ENCODE measurements around the gene TBC1D22A. TPM values are rescaled to one million over a fixed set of nuclear protein-coding genes. Genes with fewer than 3 reads are reported as not detected.

Gene TBC1D22A
- total and polyA plus RNA-seq, 10 of the 15 experiments (the other 5 are each of a cell fraction or from before 2014, with no cell fraction given), result 0.63 to 44.7 (median 27.4) TPM

DNA sequence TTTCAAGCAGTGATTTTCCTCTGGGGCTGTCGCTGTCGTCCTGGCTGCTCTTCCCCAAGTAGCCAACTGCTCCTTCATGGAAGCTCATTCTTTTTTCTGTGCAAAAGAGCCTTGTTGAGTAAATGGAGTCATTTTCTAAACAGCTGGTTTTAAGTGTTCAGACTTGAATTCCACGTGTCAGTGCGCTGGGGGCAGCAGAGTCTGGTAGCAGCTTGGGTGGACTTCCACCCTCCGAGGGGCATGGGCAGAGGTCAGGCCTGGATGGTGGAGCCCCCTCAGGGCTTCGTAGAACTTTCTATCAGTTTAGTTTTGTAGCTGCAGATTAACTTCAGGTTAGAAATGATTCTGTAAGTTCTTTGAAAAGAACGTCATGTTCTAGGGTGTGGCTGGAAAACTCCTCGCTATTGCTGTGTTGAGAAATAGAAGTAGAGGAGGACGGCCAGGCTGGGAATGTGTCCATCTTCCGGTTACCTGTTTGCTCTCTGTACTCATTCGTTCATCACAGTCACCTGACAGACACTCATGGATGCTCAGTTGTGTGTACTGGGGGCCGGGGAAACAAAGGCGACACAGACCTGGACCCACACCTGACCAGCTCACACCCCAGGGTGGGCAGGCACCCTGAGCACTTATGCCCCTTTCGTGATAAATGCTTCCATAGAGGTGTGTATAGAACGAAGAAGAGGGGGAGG, 270.7 kb downstream of the TBC1D22A start:
- intact Hi-C loops (cut with micrococcal nuclease; ENCODE audit: unreplicated experiment), result no loop called here
- 85% methylated on average over 15 of the region's 15 CpGs for WGBS (ENCODE audit: insufficient coverage, insufficient replicate concordance, low lambda C conversion rate, missing lambda C conversion rate)

DNA sequence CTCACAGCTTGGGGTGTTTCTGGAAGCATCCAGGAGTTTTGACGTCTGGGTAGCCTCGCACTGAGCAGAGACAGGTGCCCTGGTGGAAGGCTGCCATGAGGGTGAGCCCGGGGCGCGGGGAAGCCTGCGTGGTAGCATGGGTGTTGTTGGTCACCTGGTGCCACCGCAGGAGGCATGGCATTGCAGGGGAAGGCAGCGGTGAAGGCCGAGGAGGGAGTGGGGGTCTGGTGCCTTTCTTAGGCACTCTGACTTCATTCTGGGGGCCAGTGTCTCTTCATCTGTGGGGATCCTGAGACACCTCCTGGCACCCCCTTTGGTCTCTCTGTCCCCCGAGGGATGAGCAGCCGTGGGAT, 271.2 kb downstream of the TBC1D22A start:
- intact Hi-C loops (cut with micrococcal nuclease; ENCODE audit: unreplicated experiment) (no loop called here), in situ Hi-C loops (cut with MboI) (no loop called here)
- 91% methylated on average over 8 of the region's 11 CpGs for WGBS (ENCODE audit: insufficient coverage, insufficient replicate concordance, low lambda C conversion rate, missing lambda C conversion rate)
- Histone ChIP-seq H3K27ac (ENCODE audit: control insufficient read depth, insufficient read depth) (no peak overlapping the region), H3K9ac (ENCODE audit: control insufficient read depth, insufficient read depth, low read length) (no peak overlapping the region), H3K4me3 (no peak overlapping the region), H2AFZ (ENCODE audit: control insufficient read depth, low read depth, low read length) (no peak overlapping the region), H3K4me2 (ENCODE audit: control insufficient read depth, insufficient read depth) (no peak overlapping the region), H3K9me3 (replicated peaks; ENCODE audit: control insufficient read depth, insufficient read depth, low read length) (no peaks in the 10 kb centered on the region), H4K20me1 (ENCODE audit: control insufficient read depth, insufficient read depth) (no peaks in the 10 kb centered on the region), H3K4me1 (ENCODE audit: control insufficient read depth, insufficient read depth, low read length) (no peaks in the 10 kb centered on the region), H3K79me2 (ENCODE audit: control insufficient read depth, insufficient read depth, low read length) (no peaks in the 10 kb centered on the region), H3K36me3 (ENCODE audit: control insufficient read depth in 2 of 2, insufficient read depth in 2 of 2, low read length in 1 of 2) (peaks cover 8 to 11% of the 10 kb centered on the region in 2 experiments; a peak in 3 of 4 replicates), H3K27me3 (replicated peaks in 1 of 2; ENCODE audit: control insufficient read depth in 2 of 2, insufficient read depth in 2 of 2, low read length in 1 of 2) (no peaks in the 10 kb centered on the region)
- DNase-seq (ENCODE audit: low read depth, low spot score) (no peak), ATAC-seq (no peak), FAIRE-seq (no peak)
- RAD21 ChIA-PET (ENCODE audit: unreplicated experiment), result no interaction called here
- POLR2A ChIA-PET, result no interaction called here
- BruUV-seq (replicated peaks), result no TSS peak
- 0 out of 2 replicates have a peak, but pooled peaks have one; percentile 13 for TF ChIP-seq POLR2A (IDR thresholded peaks at IDR 0.05; ENCODE audit: low read depth, low read length)
- TF ChIP-seq, protein P1, sequence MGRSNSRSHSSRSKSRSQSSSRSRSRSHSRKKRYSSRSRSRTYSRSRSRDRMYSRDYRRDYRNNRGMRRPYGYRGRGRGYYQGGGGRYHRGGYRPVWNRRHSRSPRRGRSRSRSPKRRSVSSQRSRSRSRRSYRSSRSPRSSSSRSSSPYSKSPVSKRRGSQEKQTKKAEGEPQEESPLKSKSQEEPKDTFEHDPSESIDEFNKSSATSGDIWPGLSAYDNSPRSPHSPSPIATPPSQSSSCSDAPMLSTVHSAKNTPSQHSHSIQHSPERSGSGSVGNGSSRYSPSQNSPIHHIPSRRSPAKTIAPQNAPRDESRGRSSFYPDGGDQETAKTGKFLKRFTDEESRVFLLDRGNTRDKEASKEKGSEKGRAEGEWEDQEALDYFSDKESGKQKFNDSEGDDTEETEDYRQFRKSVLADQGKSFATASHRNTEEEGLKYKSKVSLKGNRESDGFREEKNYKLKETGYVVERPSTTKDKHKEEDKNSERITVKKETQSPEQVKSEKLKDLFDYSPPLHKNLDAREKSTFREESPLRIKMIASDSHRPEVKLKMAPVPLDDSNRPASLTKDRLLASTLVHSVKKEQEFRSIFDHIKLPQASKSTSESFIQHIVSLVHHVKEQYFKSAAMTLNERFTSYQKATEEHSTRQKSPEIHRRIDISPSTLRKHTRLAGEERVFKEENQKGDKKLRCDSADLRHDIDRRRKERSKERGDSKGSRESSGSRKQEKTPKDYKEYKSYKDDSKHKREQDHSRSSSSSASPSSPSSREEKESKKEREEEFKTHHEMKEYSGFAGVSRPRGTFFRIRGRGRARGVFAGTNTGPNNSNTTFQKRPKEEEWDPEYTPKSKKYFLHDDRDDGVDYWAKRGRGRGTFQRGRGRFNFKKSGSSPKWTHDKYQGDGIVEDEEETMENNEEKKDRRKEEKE (IDR thresholded peaks at IDR 0.05), result no peak
- CTCF ChIA-PET, result no interaction called here
- SMC1A ChIA-PET (ENCODE audit: uncharacterized antibody, unreplicated experiment), result no interaction called here

More for the DNA sequence above, 270.7 kb downstream of the TBC1D22A start:
- ChIA-PET RAD21 (ENCODE audit: unreplicated experiment) (no interaction called here), SMC1A (ENCODE audit: uncharacterized antibody, unreplicated experiment) (no interaction called here), POLR2A (no interaction called here), CTCF (no interaction called here)
- in situ Hi-C loops (cut with MboI), result no loop called here
- no peak for TF ChIP-seq SREBF1 (IDR thresholded peaks at IDR 0.05; ENCODE audit: low read length)
- no peak for TF ChIP-seq DPF2 (IDR thresholded peaks at IDR 0.05)
- no peak for TF ChIP-seq JUNB (IDR thresholded peaks at IDR 0.05)
- no peak for TF ChIP-seq CBX5 (IDR thresholded peaks at IDR 0.05; ENCODE audit: low read depth)
- H4K20me1 ChIP-seq (ENCODE audit: control insufficient read depth, insufficient read depth), result no peaks in the 10 kb centered on the region
- H3K4me2 ChIP-seq (ENCODE audit: control insufficient read depth, insufficient read depth), result no peak overlapping the region
- no peak overlapping the region for H3K4me3 ChIP-seq
- H2AFZ ChIP-seq (ENCODE audit: control insufficient read depth, low read depth, low read length), result no peak overlapping the region
- DNase-seq (ENCODE audit: low read depth, low spot score) (no peak), ATAC-seq (no peak), FAIRE-seq (no peak)
- H3K4me1 ChIP-seq (ENCODE audit: control insufficient read depth, insufficient read depth, low read length), result no peaks in the 10 kb centered on the region
- H3K9me3 ChIP-seq (replicated peaks; ENCODE audit: control insufficient read depth, insufficient read depth, low read length), result no peaks in the 10 kb centered on the region
- no peak overlapping the region for H3K9ac ChIP-seq (ENCODE audit: control insufficient read depth, insufficient read depth, low read length)
- H3K36me3 ChIP-seq (ENCODE audit: control insufficient read depth in 2 of 2, insufficient read depth in 2 of 2, low read length in 1 of 2), result peaks cover 8% of the 10 kb centered on the region in 2 experiments; a peak in 3 of 4 replicates
- BruUV-seq (replicated peaks), result no TSS peak
- no peaks in the 10 kb centered on the region for H3K79me2 ChIP-seq (ENCODE audit: control insufficient read depth, insufficient read depth, low read length)
- H3K27me3 ChIP-seq (replicated peaks in 1 of 2; ENCODE audit: control insufficient read depth in 2 of 2, insufficient read depth in 2 of 2, low read length in 1 of 2), result no peaks in the 10 kb centered on the region
- H3K27ac ChIP-seq (ENCODE audit: control insufficient read depth, insufficient read depth), result no peak overlapping the region

All from GM12878 (cell line).